ENCODE data around the gene COQ9.

COQ9 gene

DNA sequence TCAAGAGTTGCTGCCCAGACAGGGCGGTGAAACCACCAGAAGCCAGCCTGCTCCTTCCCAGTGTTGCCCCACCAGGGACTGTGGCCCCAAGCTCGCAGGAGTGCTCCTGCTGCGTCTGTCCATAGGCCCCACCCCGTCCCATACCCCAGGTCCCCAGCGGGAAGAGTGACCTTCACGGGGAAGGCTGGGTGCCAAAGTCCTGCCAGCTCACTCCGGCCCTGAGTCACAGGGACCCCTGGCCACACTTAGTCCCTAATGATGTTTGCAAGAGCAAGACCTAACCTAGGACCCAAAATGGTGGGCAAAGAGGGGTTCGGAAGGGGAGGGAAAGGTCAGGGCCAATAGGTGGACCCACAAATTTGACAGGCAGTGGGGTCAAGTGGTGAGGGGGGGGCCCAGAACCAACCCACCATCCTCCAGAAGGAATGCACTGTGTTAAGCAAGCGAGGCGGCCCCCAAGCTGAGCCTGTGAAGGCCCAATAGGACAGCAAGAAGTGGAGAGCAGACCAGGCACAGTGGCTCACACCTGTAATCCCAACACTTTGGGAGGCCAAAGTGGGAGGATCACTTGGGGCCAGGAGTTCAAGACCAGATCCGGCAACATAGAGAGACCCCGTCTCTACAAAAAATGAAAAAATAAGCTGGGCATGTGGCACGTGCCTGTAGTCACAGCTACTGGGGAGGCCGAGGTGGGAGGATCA, 35.7 kb downstream of the COQ9 start:
- no peak for DNase-seq (ENCODE audit: insufficient read length)

DNA sequence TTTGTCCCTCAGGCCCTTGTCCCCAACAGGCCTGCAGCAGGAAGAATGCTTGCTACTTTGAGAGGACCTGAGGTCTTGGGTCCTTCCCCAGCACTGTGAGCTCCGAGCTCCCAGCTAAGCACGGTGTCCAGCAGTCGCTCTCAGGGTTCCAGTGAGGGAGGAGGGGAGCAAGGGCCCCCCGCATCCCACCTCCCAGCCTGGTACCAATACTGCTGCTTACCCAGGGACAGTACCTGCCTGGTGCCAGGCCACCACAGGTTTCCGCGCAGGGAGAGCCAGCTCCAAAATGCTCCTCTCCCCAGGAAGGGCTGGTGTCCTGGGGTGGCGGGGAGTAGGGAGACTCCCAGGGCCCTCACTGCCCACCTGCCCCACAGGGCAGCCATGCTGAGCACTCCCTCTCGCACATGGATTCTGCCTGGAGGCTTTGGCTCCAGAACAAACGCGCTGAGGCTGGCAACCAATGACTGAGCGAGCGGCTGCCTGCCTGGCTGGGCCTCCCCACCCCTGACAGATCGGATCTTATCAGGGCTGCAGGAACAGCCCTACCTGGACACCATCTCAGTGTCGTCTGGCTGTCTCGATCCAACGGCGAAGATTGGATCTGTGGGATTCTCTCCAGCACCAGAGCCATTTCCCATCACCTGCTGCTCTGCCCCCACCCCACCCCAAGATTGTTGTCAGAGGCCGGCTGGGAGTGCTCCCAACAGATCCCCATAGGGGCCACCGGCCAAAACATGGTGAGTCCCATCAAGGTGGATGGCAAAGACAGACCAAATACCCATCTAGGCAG, 36.6 kb downstream of the COQ9 start:
- DNase-seq (ENCODE audit: insufficient read length) = no peak
- no peak for FAIRE-seq

More for the DNA sequence above, 35.7 kb downstream of the COQ9 start:
- TF ChIP-seq POLR2AphosphoS5 (IDR thresholded peaks at IDR 0.05; ENCODE audit: low read depth, low read length) = no peak
- TF ChIP-seq POLR2A (IDR thresholded peaks at IDR 0.05; ENCODE audit: low read depth, low read length) = no peak
- TF ChIP-seq TAF1 (IDR thresholded peaks at IDR 0.05; ENCODE audit: borderline replicate concordance, low read depth, low read length) = no peak
- no peak for FAIRE-seq

DNA sequence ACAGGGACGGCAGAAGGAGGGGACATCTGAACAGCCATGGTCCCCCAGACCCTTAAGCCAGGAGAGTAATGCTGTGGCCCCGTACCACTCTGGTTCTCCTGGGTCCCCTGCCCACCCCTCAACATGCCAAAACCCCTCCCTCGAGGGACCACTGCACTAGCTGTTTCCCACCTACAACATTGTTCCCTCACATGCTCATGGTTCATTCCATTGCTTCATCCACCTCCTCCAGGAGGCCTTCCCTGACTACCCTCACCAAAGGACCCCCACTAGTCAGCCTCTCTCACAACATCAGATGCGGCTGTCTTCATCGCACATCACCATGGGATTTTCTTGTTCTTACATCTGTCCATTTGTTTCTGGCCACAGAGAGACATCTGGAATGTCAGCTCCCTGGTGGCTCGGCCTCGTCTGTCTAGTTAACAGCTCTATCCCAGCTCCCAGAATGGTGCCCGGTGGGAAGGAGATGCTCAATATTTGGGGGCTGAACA, 37.3 kb downstream of the COQ9 start:
- TF ChIP-seq POLR2AphosphoS5 (IDR thresholded peaks at IDR 0.05; ENCODE audit: low read depth, low read length) (no peak), TAF1 (IDR thresholded peaks at IDR 0.05; ENCODE audit: borderline replicate concordance, low read depth, low read length) (no peak), POLR2A (IDR thresholded peaks at IDR 0.05; ENCODE audit: low read depth, low read length) (no peak)
- DNase-seq (ENCODE audit: insufficient read length) (no peak), FAIRE-seq (no peak)

More for the DNA sequence above, 36.6 kb downstream of the COQ9 start:
- no peak for TF ChIP-seq TAF1 (IDR thresholded peaks at IDR 0.05; ENCODE audit: borderline replicate concordance, low read depth, low read length)
- no peak for TF ChIP-seq POLR2AphosphoS5 (IDR thresholded peaks at IDR 0.05; ENCODE audit: low read depth, low read length)
- no peak for TF ChIP-seq POLR2A (IDR thresholded peaks at IDR 0.05; ENCODE audit: low read depth, low read length)

DNA sequence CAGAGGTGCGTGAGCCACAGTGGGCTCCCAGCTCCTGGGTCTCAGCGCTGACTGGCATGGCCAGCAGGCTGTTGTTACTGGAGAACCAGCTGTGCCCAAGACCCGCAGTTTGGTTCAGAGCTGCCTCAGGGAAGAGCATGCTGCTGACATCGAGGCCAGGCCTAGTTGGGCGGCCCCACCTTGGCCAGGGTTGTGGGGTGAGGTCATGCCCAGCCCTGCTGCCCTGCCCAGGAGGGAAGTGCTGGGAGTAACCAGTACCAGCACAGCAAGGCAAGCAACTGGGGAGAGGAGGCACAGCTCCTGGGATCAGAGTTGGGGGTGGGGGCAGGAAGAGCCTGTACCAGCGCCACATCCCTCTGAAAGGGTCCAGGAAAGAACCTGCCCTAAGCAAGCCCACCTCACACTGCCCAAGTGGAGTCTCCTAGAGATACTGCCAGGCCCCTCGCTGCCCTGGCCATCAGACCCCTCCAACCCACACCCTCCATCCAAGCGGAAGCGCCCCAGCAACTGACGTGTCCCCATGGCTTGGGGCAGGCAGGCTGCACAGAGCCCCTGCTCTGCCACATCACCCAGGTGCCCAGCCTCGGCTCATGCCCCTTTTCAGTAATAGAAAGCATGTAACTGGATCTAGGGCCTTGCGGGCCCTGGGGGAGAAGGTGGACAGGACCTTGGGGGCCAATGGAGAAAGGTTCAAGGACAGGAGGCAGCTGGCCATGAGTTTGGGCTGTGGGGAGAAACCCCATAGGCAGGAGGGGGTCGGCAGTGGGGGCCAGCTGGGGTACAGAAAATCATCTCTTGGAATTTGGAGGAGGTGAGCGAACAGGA, 38.0 kb downstream of the COQ9 start:
- no peak for FAIRE-seq
- no peak for DNase-seq (ENCODE audit: insufficient read length)
- TF ChIP-seq POLR2AphosphoS5 (IDR thresholded peaks at IDR 0.05; ENCODE audit: low read depth, low read length) (no peak), POLR2A (IDR thresholded peaks at IDR 0.05; ENCODE audit: low read depth, low read length) (no peak), TAF1 (IDR thresholded peaks at IDR 0.05; ENCODE audit: borderline replicate concordance, low read depth, low read length) (no peak)

DNA sequence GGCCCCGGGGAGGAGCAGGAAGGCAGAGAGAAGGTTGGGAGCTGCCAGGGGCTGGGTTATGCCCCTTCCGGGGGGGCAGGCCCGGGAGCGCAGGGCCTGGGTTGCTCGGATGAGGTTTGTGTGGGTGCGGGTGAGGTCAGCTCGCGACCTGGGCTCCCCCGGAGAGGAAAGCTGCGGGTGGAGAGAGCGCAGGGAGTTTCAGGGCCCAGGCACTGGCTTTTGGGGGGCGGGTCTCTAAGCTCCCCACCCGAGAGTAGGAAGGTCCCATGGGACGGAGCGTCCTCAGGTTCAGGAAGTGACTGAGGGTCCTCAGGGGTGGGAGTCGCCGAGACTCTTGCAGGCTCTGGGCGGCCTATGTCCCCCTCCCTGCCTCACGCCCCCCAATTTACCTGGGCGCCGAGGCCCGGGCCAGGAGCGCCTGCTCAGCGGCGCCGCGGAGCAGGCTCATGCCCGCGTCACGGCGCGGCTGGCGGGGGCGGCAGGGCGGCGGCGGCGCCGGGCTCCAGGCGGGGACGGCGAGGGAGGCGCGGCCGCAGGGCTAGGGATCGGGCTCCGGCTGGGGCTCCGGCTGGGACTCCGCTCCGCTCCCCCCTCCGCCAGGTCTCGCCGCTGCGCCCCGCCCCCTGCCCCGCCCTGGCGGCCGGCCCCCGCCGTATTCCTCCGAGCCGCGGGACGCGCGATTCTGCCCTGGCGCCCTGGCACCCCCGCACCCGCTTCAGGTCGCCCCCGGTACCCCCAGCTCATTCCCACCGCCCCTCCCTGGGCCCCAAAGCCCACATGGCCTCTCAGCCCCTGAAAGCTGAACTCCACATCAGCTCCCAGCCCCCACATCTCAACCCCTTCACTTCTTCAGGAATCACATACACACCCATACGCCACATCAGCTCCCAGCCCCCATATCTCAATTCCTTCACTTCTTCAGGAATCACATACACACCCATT, 38.9 kb downstream of the COQ9 start, which contains the start of gene DOK4:
TSS of gene DOK4 (minus strand) at position 578 of the 942 bp plus-strand sequence. CDS start 6,986 bp downstream, outside the sequence.
- TF ChIP-seq POLR2A (IDR thresholded peaks at IDR 0.05; ENCODE audit: low read depth, low read length) (no peak), TAF1 (IDR thresholded peaks at IDR 0.05; ENCODE audit: borderline replicate concordance, low read depth, low read length) (no peak), POLR2AphosphoS5 (IDR thresholded peaks at IDR 0.05; ENCODE audit: low read depth, low read length) (no peak)
- FAIRE-seq (peak; percentile 90), DNase-seq (ENCODE audit: insufficient read length) (peak; percentile 97)

DNA sequence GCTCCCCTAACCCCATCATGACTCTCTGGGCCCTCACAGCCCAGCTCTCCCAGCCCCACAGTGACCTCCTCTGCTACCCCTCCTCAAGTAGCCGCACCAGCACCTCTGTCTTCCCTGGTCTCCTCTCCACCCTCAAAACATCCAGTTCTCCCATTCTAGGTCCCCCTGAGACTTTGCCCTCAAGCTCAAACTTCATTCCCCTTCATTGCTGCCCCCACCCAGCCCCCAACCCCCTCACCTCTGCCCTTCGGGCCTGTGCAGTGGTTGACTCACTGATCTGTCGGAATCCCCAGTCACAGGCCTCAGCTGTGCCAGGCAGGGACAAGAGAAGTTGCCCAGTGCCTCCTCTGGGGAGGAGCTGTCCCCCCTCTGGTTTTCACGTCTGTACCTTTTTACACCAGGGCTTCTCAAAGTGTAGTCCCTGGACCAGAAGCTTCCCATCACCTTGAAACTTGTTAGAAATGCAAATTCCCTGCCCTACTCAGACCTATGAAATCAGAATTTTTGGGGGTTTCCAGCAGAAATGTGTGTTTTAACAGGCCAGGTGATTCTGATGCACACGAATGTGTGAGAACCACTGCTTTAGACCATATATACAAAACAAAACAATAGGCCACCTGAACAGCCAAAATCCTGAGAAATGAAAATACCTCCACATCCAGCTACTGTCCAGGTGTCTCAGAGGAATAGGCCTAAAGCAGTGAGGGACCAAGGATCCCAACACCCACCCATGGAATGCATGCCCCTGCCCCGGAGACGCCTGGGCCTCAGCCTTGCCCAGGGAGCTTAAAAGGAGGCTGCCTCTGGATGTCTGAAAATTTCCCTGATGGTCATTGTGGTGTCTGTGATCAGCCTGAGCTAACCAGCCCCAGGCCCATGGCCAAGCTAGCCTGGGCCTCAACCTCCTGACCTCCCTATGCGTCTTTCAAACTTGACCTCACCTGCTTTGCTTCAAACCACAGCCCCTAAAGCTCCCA, 39.9 kb downstream of the COQ9 start:
- DNase-seq (ENCODE audit: insufficient read length) (no peak), FAIRE-seq (peak; percentile 66)

DNA sequence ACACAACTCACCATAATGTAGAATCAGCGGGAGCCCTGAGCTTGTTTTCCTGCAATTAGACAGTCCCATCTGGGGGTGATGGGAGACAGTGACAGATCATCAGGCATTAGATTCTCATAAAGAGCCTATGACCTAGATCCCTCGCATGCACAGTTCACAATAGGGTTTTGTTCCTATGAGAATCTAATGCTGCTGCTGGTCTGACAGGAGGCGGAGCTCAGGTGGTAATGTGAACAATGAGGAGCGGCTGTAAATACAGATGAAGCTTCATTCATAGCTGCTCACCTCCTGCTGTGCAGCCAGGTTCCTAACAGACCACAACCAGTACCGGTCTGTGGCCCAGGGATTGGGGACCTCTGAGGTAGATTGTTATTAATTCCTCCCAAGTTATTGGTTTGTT, 42.0 kb downstream of the COQ9 start:
- no peak for DNase-seq (ENCODE audit: insufficient read length)
- FAIRE-seq = no peak
- no peak for TF ChIP-seq POLR2A (IDR thresholded peaks at IDR 0.05; ENCODE audit: low read depth, low read length)
- no peak for TF ChIP-seq TAF1 (IDR thresholded peaks at IDR 0.05; ENCODE audit: borderline replicate concordance, low read depth, low read length)

More for the DNA sequence above, 39.9 kb downstream of the COQ9 start:
- TF ChIP-seq POLR2AphosphoS5 (IDR thresholded peaks at IDR 0.05; ENCODE audit: low read depth, low read length) = no peak
- TF ChIP-seq TAF1 (IDR thresholded peaks at IDR 0.05; ENCODE audit: borderline replicate concordance, low read depth, low read length) = no peak
- no peak for TF ChIP-seq POLR2A (IDR thresholded peaks at IDR 0.05; ENCODE audit: low read depth, low read length)

DNA sequence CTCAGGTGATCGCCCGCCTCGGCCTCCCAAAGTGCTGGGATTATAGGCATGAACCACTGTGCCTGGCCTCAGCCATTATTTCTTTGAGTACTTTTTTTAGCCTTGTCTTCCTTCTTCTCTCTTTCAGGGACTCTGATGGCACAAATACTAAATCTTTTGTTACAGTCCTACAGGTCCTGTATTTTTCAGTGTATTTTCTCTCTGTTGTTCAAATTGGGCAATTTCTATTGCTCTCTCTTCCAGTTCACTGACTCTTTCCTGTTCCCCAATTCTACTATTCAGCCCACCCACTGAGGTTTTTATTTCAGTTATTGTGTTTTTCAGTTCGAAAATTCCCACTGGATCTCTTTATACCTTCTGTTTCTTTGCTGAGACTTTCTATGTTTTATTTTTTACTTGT, 46.5 kb downstream of the COQ9 start:
- FAIRE-seq (no peak), DNase-seq (ENCODE audit: insufficient read length) (no peak)
- TF ChIP-seq POLR2A (IDR thresholded peaks at IDR 0.05; ENCODE audit: low read depth, low read length) = no peak
- no peak for TF ChIP-seq TAF1 (IDR thresholded peaks at IDR 0.05; ENCODE audit: borderline replicate concordance, low read depth, low read length)
- no peak for TF ChIP-seq POLR2AphosphoS5 (IDR thresholded peaks at IDR 0.05; ENCODE audit: low read depth, low read length)

DNA sequence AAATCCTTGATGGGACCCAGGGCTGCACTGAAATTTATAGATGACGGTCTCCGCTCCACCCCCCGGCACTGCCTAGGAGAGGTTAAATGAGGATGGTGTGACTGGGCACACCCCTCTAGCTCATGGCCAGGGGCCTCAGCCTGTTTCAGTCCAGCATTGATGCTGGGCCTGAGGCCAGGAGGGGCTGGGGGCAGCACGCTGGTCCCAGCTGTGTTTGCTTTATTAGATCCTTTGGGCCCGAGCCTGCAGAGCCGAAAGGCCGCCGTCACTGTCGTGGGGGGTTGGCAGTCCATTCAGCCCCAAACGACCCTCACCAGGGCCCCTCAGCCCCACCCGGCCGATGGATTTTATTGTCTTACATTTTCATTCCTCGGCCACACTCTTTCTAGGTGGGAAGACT, 49.8 kb downstream of the COQ9 start:
- DNase-seq (ENCODE audit: insufficient read length) (no peak), FAIRE-seq (no peak)
- TF ChIP-seq POLR2A (IDR thresholded peaks at IDR 0.05; ENCODE audit: low read depth, low read length) (no peak), TAF1 (IDR thresholded peaks at IDR 0.05; ENCODE audit: borderline replicate concordance, low read depth, low read length) (no peak), POLR2AphosphoS5 (IDR thresholded peaks at IDR 0.05; ENCODE audit: low read depth, low read length) (no peak)
